ENCODE results near the gene PDZK1IP1.

PDZK1IP1 gene

GRCh38 chr1:47179988-47180563 lies 9.8 kb downstream of the PDZK1IP1 start:
- DNase-seq (ENCODE audit: low read depth), result no peak
- no peak overlapping the region for H3K4me3 ChIP-seq (ENCODE audit: low read length)
- TF ChIP-seq, protein P1, sequence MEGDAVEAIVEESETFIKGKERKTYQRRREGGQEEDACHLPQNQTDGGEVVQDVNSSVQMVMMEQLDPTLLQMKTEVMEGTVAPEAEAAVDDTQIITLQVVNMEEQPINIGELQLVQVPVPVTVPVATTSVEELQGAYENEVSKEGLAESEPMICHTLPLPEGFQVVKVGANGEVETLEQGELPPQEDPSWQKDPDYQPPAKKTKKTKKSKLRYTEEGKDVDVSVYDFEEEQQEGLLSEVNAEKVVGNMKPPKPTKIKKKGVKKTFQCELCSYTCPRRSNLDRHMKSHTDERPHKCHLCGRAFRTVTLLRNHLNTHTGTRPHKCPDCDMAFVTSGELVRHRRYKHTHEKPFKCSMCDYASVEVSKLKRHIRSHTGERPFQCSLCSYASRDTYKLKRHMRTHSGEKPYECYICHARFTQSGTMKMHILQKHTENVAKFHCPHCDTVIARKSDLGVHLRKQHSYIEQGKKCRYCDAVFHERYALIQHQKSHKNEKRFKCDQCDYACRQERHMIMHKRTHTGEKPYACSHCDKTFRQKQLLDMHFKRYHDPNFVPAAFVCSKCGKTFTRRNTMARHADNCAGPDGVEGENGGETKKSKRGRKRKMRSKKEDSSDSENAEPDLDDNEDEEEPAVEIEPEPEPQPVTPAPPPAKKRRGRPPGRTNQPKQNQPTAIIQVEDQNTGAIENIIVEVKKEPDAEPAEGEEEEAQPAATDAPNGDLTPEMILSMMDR (conservative IDR thresholded peaks at IDR 0.05; ENCODE audit: low read depth, low read length), result no peak

- peak; percentile 65 for DNase-seq (ENCODE audit: low read depth)
- TF ChIP-seq, protein P1 (conservative IDR thresholded peaks at IDR 0.05; ENCODE audit: low read depth, low read length), result peak; percentile 95
These were observed 10.5 kb downstream of the PDZK1IP1 start for GRCh38 chr1:47179017-47179987.

GRCh38 chr1:47178654-47179016 lies 11.2 kb downstream of the PDZK1IP1 start:
- TF ChIP-seq, protein P1 (conservative IDR thresholded peaks at IDR 0.05; ENCODE audit: low read depth, low read length), result no peak
- no peak overlapping the region for H3K4me3 ChIP-seq (ENCODE audit: low read length)
- no peak for DNase-seq (ENCODE audit: low read depth)

More at GRCh38 chr1:47179017-47179987, 10.5 kb downstream of the PDZK1IP1 start:
- peak overlapping the region; percentile 44 for H3K4me3 ChIP-seq (ENCODE audit: low read length)

DNA sequence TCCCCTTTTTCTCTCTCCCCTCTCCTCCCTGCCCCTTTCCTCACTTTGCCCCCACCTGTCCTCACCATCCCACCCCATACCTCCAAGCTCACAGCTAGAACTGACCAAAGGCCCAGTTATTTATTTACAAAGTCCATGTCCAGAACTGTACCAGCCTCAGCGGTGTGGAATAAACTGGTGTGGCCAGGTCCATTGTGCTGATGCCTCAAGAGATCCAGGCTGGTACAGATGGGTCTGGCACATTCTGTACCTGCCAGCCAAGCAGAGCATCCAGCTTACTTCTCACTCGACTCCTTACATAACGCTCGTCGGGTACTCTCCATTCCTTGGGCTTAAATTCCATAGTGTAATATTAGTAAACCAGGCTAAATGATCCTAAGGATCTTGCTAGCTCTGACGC lies 11.8 kb downstream of the PDZK1IP1 start:
- TF ChIP-seq, protein P1 (conservative IDR thresholded peaks at IDR 0.05; ENCODE audit: low read depth, low read length), result no peak

DNA sequence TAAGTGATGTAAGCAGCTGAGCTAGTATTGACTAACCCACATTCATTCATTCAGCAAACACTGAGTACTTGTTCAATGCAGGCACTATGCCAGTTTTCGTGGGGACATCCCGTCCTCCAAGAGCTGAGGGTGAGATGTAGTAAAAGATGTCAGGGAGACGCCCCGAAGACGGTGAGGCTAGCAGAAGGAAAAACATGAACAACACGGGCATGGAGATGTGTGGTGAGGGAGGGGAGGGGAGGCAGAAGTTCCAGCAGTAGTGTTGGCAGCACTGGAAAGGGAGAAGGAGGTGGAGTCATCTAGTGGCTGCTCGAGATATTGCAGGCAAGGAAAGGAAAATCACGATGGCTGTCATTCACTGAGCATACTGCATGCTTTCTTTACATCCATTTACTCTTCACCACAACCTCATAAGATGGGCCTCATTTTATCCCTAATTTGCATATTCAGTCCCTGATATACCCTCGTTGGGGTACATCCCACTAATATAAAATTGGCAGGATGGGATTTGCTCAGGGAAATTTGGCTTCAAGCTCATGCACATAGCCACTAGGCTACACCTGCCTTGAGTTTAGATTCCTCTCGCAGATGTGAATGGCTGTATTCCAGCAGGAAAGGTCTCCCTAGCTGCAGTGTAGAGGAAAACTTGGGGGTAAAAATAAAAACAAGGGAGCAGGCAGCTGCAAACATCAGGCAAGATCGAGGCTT lies 14.5 kb downstream of the PDZK1IP1 start:
- TF ChIP-seq, protein P1 (conservative IDR thresholded peaks at IDR 0.05; ENCODE audit: low read depth, low read length), result peak; percentile 100
- no peak for DNase-seq (ENCODE audit: low read depth)
- no peak overlapping the region for H3K4me3 ChIP-seq (ENCODE audit: low read length)

More for the DNA sequence above, 11.8 kb downstream of the PDZK1IP1 start:
- no peak for DNase-seq (ENCODE audit: low read depth)
- no peak overlapping the region for H3K4me3 ChIP-seq (ENCODE audit: low read length)

GRCh38 chr1:47174656-47175020 lies 15.2 kb downstream of the PDZK1IP1 start:
- DNase-seq (ENCODE audit: low read depth), result no peak
- H3K4me3 ChIP-seq (ENCODE audit: low read length), result no peak overlapping the region
- TF ChIP-seq, protein P1 (conservative IDR thresholded peaks at IDR 0.05; ENCODE audit: low read depth, low read length), result no peak
